GM18951 (cell line): ENCODE measurements around the gene MOGAT1.
"Not testable (repeated sequence)": the region's sequence is repeated elsewhere in the genome, so short reads cannot be mapped to it uniquely, and the experiment has no call there.

Experiments used
- POLR2A ChIP-seq: IDR thresholded peaks from 4 replicates; pipeline ENCODE4 v1.6.1; 2011; ENCODE audit warnings: mild to moderate bottlenecking; ENCODE audit not compliant: insufficient read length, insufficient read depth; ENCODE audit errors: extremely low read depth
- in situ Hi-C: fragments of 300-500 bp; cut with MboI; formaldehyde crosslinking; loops from one replicate; pipeline ENCODE4 v1.12.0; 2022; ENCODE audit warnings: low sequenced_read_pairs, mixed read lengths, inconsistent platforms; ENCODE audit not compliant: unreplicated experiment

MOGAT1 gene

GRCh38 chr2:222688917-222689316 is 17.5 kb downstream of the MOGAT1 start:
- in situ Hi-C loops = no loop called here
- TF ChIP-seq POLR2A = no peak

- TF ChIP-seq POLR2A = no peak
- in situ Hi-C loops = no loop called here
These were observed 17.9 kb downstream of the MOGAT1 start for GRCh38 chr2:222689322-222689721.

GRCh38 chr2:222690564-222691200 is 19.2 kb downstream of the MOGAT1 start:
- no peak for TF ChIP-seq POLR2A
- in situ Hi-C loops = no loop called here

GRCh38 chr2:222693413-222693812 is 22.0 kb downstream of the MOGAT1 start:
- in situ Hi-C loops = not testable (repeated sequence)

- in situ Hi-C loops = no loop called here
- no peak for TF ChIP-seq POLR2A
These were observed 22.4 kb downstream of the MOGAT1 start for GRCh38 chr2:222693837-222694236.

- TF ChIP-seq POLR2A = no peak
- in situ Hi-C loops = no loop called here
These were observed 26.8 kb downstream of the MOGAT1 start for GRCh38 chr2:222698276-222698675.

GRCh38 chr2:222701233-222701632 is 29.8 kb downstream of the MOGAT1 start:
- in situ Hi-C loops = no loop called here
- TF ChIP-seq POLR2A = no peak

GRCh38 chr2:222701721-222702131 is 30.3 kb downstream of the MOGAT1 start:
- TF ChIP-seq POLR2A = no peak
- in situ Hi-C loops = no loop called here

GRCh38 chr2:222703091-222703490 is 31.6 kb downstream of the MOGAT1 start:
- no peak for TF ChIP-seq POLR2A
- in situ Hi-C loops = no loop called here

- in situ Hi-C loops = no loop called here
- no peak for TF ChIP-seq POLR2A
These were observed 32.4 kb downstream of the MOGAT1 start for GRCh38 chr2:222703886-222704285.

GRCh38 chr2:222706616-222707015 is 35.2 kb downstream of the MOGAT1 start:
- in situ Hi-C loops = loop anchor here (5.0 kb wide), 1 partner anchor 196 kb away; no protein-coding TSS in a partner anchor
- TF ChIP-seq POLR2A = no peak

GRCh38 chr2:222707102-222707688 is 35.7 kb downstream of the MOGAT1 start:
- no peak for TF ChIP-seq POLR2A
- in situ Hi-C loops = loop anchor here (5.0 kb wide), 1 partner anchor 195 kb away; no protein-coding TSS in a partner anchor

- no peak for TF ChIP-seq POLR2A
- in situ Hi-C loops = loop anchor here (5.0 kb wide), 1 partner anchor 195 kb away; no protein-coding TSS in a partner anchor
These were observed 36.3 kb downstream of the MOGAT1 start for GRCh38 chr2:222707689-222708273.

- in situ Hi-C loops = loop anchor here (5.0 kb wide), 1 partner anchor 194 kb away; no protein-coding TSS in a partner anchor
These were observed 36.8 kb downstream of the MOGAT1 start for GRCh38 chr2:222708274-222708710.

More at GRCh38 chr2:222708274-222708710, 36.8 kb downstream of the MOGAT1 start:
- no peak for TF ChIP-seq POLR2A
